Measurements from ENCODE around the gene ZNF808. TPM values are rescaled to one million over a fixed set of nuclear protein-coding genes. Genes with fewer than 3 reads are reported as not detected.
"Not testable (repeated sequence)": the region's sequence is repeated elsewhere in the genome, so short reads cannot be mapped to it uniquely, and the experiment has no call there.

The ZNF808 gene
- total RNA-seq, 6 donors from 2014 or later, result 12.6 to 63.9 (median 25.3) TPM

GRCh38 chr19:52599241-52599640, 71.8 kb downstream of the ZNF808 start:
- ATAC-seq (ENCODE audit: low FRiP score in 2 of 2) (no peak), DNase-seq (no peak)
- Histone ChIP-seq H3K27ac (no peak overlapping the region), H3K9me3 (peaks cover 0 to 5% (median 4%) of the 10 kb centered on the region in 4 donors), H3K4me1 (peaks cover 8 to 18% (median 12%) of the 10 kb centered on the region in 4 donors), H3K27me3 (no peaks in the 10 kb centered on the region), H3K4me3 (no peak overlapping the region), H3K36me3 (peaks cover 0 to 28% (median 6%) of the 10 kb centered on the region in 4 donors)
- TF ChIP-seq EP300 (IDR thresholded peaks at IDR 0.05) (no peak), CTCF (IDR thresholded peaks at IDR 0.05) (no peak), POLR2A (IDR thresholded peaks at IDR 0.05) (no peak), POLR2AphosphoS5 (IDR thresholded peaks at IDR 0.05) (no peak)
- 56 to 68% methylated on average over 3 of the region's 3 CpGs for WGBS, 2 donors

- DNase-seq, result peak in 1 of 2 donors; percentile 22
- Histone ChIP-seq H3K27me3 (no peaks in the 10 kb centered on the region), H3K9me3 (peaks cover 0 to 11% (median 4%) of the 10 kb centered on the region in 4 donors), H3K4me1 (peaks cover 8 to 18% (median 12%) of the 10 kb centered on the region in 4 donors), H3K27ac (peak overlapping the region; percentile 48 to 83 (median 81)), H3K4me3 (peak overlapping the region; percentile 59 to 82 (median 66)), H3K36me3 (peaks cover 0 to 16% (median 6%) of the 10 kb centered on the region in 4 donors)
- WGBS, 2 donors, result 0 to 4% methylated on average over 8 to 14 of the region's 15 CpGs
- peak in 1 of 2 donors; percentile 22 for ATAC-seq (ENCODE audit: low FRiP score in 2 of 2)
- no peak for TF ChIP-seq CTCF (IDR thresholded peaks at IDR 0.05)
- TF ChIP-seq POLR2A (IDR thresholded peaks at IDR 0.05), result no peak
- TF ChIP-seq EP300 (IDR thresholded peaks at IDR 0.05), result no peak
- TF ChIP-seq POLR2AphosphoS5 (IDR thresholded peaks at IDR 0.05), result no peak
Observed at GRCh38 chr19:52600639-52601024, 73.2 kb downstream of the ZNF808 start.

GRCh38 chr19:52601025-52601973, 73.8 kb downstream of the ZNF808 start:
- ATAC-seq (ENCODE audit: low FRiP score in 2 of 2) (peak; percentile 99), DNase-seq (peak; percentile 95 to 98)
- no peak for TF ChIP-seq EP300 (IDR thresholded peaks at IDR 0.05)
- TF ChIP-seq POLR2A (IDR thresholded peaks at IDR 0.05), result peak in 2 of 4 donors; percentile 28 to 58
- peak; percentile 28 to 49 (median 34) for TF ChIP-seq CTCF (IDR thresholded peaks at IDR 0.05)
- peak; percentile 41 to 73 for TF ChIP-seq POLR2AphosphoS5 (IDR thresholded peaks at IDR 0.05)
- Histone ChIP-seq H3K36me3 (peaks cover 0 to 10% (median 3%) of the 10 kb centered on the region in 4 donors), H3K9me3 (peaks cover 0 to 14% (median 4%) of the 10 kb centered on the region in 4 donors), H3K27ac (peak overlapping the region; percentile 48 to 83 (median 81)), H3K27me3 (no peaks in the 10 kb centered on the region), H3K4me1 (peaks cover 8 to 18% (median 12%) of the 10 kb centered on the region in 4 donors), H3K4me3 (peak overlapping the region; percentile 59 to 82 (median 66))
- WGBS, 2 donors, result 1% methylated on average over 47 to 50 of the region's 62 CpGs

- Histone ChIP-seq H3K9me3 (peaks cover 0 to 20% (median 4%) of the 10 kb centered on the region in 4 donors), H3K27ac (peak overlapping the region; percentile 48 to 83 (median 81)), H3K4me1 (peaks cover 8 to 18% (median 12%) of the 10 kb centered on the region in 4 donors), H3K4me3 (peak overlapping the region; percentile 59 to 82 (median 66))
- TF ChIP-seq CTCF (IDR thresholded peaks at IDR 0.05), result peak in 1 of 6 experiments; percentile 14
- not testable (repeated sequence) for DNase-seq, H3K27me3 ChIP-seq, H3K36me3 ChIP-seq
- ATAC-seq (ENCODE audit: low FRiP score in 2 of 2), result peak in 1 of 2 donors; percentile 17
- WGBS, 2 donors, result 56 to 60% methylated on average over 3 of the region's 3 CpGs
Observed at GRCh38 chr19:52601974-52602366, 74.5 kb downstream of the ZNF808 start.
